HepG2 (cell line): ENCODE measurements around the gene WWP2. TPM values are rescaled to one million over a fixed set of nuclear protein-coding genes. Genes with fewer than 3 reads are reported as not detected.

Experiments
- FOSL2 ChIP-seq: sonication (generic); formaldehyde crosslinking; IDR thresholded peaks from 2 replicates; pipeline ENCODE4 v1.4.0; 2020; ENCODE audit warnings: missing genetic modification reagents
- KAT8 ChIP-seq: IDR thresholded peaks from 2 replicates; pipeline ENCODE4 v1.6.1; 2016; ENCODE audit warnings: missing genetic modification reagents, missing compliant biosample characterization
- PRDM4 ChIP-seq: sonication (generic); formaldehyde crosslinking; IDR thresholded peaks from 2 replicates; pipeline ENCODE4 v1.9.0; 2021; ENCODE audit warnings: missing genetic modification reagents, borderline replicate concordance
- RBAK ChIP-seq: sonication (generic); formaldehyde crosslinking; IDR thresholded peaks from 2 replicates; pipeline ENCODE4 v1.5.1; 2020; ENCODE audit warnings: mild to moderate bottlenecking, missing genetic modification reagents
- RERE ChIP-seq: IDR thresholded peaks from 2 replicates; pipeline ENCODE4 v1.6.1; 2016; ENCODE audit warnings: low read depth, missing genetic modification reagents, missing compliant biosample characterization
- TFDP2 ChIP-seq: sonication (generic); formaldehyde crosslinking; IDR thresholded peaks from 2 replicates; pipeline ENCODE4 v1.4.0; 2020; ENCODE audit warnings: missing genetic modification reagents
- TMF1 ChIP-seq: sonication (generic); formaldehyde crosslinking; IDR thresholded peaks from 2 replicates; pipeline ENCODE4 v1.8.1; 2022; ENCODE audit warnings: low read depth, missing genetic modification reagents
- ZNF282 ChIP-seq: fragments of 450-650 bp; IDR thresholded peaks from 2 replicates; pipeline ENCODE4 v1.6.1; 2018; ENCODE audit not compliant: partially characterized antibody
- ZNF34 ChIP-seq: sonication (generic); formaldehyde crosslinking; IDR thresholded peaks from 2 replicates; pipeline ENCODE4 v1.4.0; 2020; ENCODE audit warnings: mild to moderate bottlenecking, missing genetic modification reagents, borderline replicate concordance
- ZNF451 ChIP-seq: sonication (generic); formaldehyde crosslinking; IDR thresholded peaks from 2 replicates; pipeline ENCODE4 v1.5.0; 2020; ENCODE audit warnings: mild to moderate bottlenecking, missing genetic modification reagents
- ZSCAN21 ChIP-seq: sonication (generic); formaldehyde crosslinking; IDR thresholded peaks from 2 replicates; pipeline ENCODE4 v1.8.0; 2022; ENCODE audit warnings: mild to moderate bottlenecking, missing genetic modification reagents, moderate library complexity, borderline replicate concordance
- polyA plus RNA-seq, 8 experiments: library from polyadenylated mRNA; depleted of rRNA in 3 of 8; stranded (reverse) in 7 of 8; unstranded in 1 of 8; fragments of >200 nt; fragmentation: Illumina TruSeq in 4 of 8; extraction: Trizol in 4 of 8; gene quantifications; 2 replicates each; pipeline versions ENCODE4 v1.2.1 to v1.2.3, GENCODE V29; 2011 to 2016; ENCODE audit warnings: low read depth in 4 of 8, missing spikeins in 1 of 8, mixed read lengths in 1 of 8; ENCODE audit not compliant: insufficient read depth in 1 of 8
- total RNA-seq, 5 experiments: library from RNA; depleted of rRNA; stranded (reverse); fragments of >200 nt; fragmentation: Illumina TruSeq; extraction: Trizol; gene quantifications; 2 replicates each; pipeline ENCODE4 v1.2.3, GENCODE V29; 2016; ENCODE audit warnings: low read depth in 1 of 5
- TF ChIP-seq, protein P1 (sequence below): sonication (generic); formaldehyde crosslinking; IDR thresholded peaks from 2 replicates; pipeline ENCODE4 v1.4.0; 2020; ENCODE audit warnings: missing genetic modification reagents
- TF ChIP-seq, protein P2 (sequence below): sonication (generic); formaldehyde crosslinking; IDR thresholded peaks from 2 replicates; pipeline ENCODE4 v1.5.0; 2020; ENCODE audit warnings: mild to moderate bottlenecking, missing genetic modification reagents, borderline replicate concordance

Gene WWP2
- total and polyA plus RNA-seq, 2 of the 13 experiments (the other 11 are each of a cell fraction or from before 2014, with no cell fraction given) = 11.4 to 28.2 TPM

- peak; percentile 36; the same call in 1 of the 2 replicates for TF ChIP-seq TFDP2 (CRISPR knock-in tag)
- TF ChIP-seq ZSCAN21 = no peak
- no peak for TF ChIP-seq PRDM4
- TF ChIP-seq TMF1 = no peak
- TF ChIP-seq ZNF451 (CRISPR knock-in tag) = 0 out of 2 replicates have a peak, but pooled peaks have one; percentile 75
- TF ChIP-seq, protein P1, sequence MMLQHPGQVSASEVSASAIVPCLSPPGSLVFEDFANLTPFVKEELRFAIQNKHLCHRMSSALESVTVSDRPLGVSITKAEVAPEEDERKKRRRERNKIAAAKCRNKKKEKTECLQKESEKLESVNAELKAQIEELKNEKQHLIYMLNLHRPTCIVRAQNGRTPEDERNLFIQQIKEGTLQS (CRISPR knock-in tag) = no peak
- no peak for TF ChIP-seq RERE (CRISPR knock-in tag)
- TF ChIP-seq KAT8 (CRISPR knock-in tag) = no peak
- no peak for TF ChIP-seq FOSL2 (CRISPR knock-in tag)
- no peak for TF ChIP-seq ZNF34
- no peak for TF ChIP-seq ZNF282
- TF ChIP-seq, protein P2, sequence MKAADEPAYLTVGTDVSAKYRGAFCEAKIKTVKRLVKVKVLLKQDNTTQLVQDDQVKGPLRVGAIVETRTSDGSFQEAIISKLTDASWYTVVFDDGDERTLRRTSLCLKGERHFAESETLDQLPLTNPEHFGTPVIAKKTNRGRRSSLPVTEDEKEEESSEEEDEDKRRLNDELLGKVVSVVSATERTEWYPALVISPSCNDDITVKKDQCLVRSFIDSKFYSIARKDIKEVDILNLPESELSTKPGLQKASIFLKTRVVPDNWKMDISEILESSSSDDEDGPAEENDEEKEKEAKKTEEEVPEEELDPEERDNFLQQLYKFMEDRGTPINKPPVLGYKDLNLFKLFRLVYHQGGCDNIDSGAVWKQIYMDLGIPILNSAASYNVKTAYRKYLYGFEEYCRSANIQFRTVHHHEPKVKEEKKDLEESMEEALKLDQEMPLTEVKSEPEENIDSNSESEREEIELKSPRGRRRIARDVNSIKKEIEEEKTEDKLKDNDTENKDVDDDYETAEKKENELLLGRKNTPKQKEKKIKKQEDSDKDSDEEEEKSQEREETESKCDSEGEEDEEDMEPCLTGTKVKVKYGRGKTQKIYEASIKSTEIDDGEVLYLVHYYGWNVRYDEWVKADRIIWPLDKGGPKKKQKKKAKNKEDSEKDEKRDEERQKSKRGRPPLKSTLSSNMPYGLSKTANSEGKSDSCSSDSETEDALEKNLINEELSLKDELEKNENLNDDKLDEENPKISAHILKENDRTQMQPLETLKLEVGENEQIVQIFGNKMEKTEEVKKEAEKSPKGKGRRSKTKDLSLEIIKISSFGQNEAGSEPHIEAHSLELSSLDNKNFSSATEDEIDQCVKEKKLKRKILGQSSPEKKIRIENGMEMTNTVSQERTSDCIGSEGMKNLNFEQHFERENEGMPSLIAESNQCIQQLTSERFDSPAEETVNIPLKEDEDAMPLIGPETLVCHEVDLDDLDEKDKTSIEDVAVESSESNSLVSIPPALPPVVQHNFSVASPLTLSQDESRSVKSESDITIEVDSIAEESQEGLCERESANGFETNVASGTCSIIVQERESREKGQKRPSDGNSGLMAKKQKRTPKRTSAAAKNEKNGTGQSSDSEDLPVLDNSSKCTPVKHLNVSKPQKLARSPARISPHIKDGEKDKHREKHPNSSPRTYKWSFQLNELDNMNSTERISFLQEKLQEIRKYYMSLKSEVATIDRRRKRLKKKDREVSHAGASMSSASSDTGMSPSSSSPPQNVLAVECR = peak; percentile 15; the same call in 1 of the 2 replicates
- TF ChIP-seq RBAK (CRISPR knock-in tag) = no peak
Measured at GRCh38 chr16:69823831-69824563, 61.9 kb downstream of the WWP2 start (continued).
